HCT116 (cell line): ENCODE measurements around the gene FGF18.
"Not testable (repeated sequence)": the region's sequence is repeated elsewhere in the genome, so short reads cannot be mapped to it uniquely, and the experiment has no call there.

ENCODE experiments used
- CEBPB ChIP-seq: IDR thresholded peaks from 2 replicates; pipeline ENCODE4 v1.6.1; 2012; ENCODE audit warnings: low read depth
- EZH2phosphoT487 ChIP-seq: fragments of 200-600 bp; IDR thresholded peaks from 2 replicates; pipeline ENCODE4 v1.6.1; 2018; ENCODE audit warnings: antibody characterized with exemption, borderline replicate concordance
- POLR2AphosphoS5 ChIP-seq: IDR thresholded peaks from 2 replicates; pipeline ENCODE4 v1.6.1; 2011; ENCODE audit warnings: mild to moderate bottlenecking, low read depth, low read length, moderate library complexity
- YY1 ChIP-seq: IDR thresholded peaks from 2 replicates; pipeline ENCODE4 v1.6.1; 2011; ENCODE audit warnings: low read length, low read depth, moderate library complexity, mild to moderate bottlenecking; ENCODE audit not compliant: insufficient replicate concordance; ENCODE audit errors: extremely low read depth
- TF ChIP-seq, protein P1 (sequence below), 3 experiments: fragments of 200-600 bp in 1 of 3; sonication (generic) in 1 of 3; IDR thresholded peaks in 2 of 3; conservative IDR thresholded peaks in 1 of 3; 2 replicates each; pipeline ENCODE4 v1.5.1; 2012 to 2017; ENCODE audit warnings: low read depth in 2 of 3, low read length in 2 of 3, antibody characterized with exemption in 1 of 3, borderline replicate concordance in 1 of 3, control low read depth in 1 of 3, mild to moderate bottlenecking in 1 of 3, mixed read lengths in 1 of 3, mixed run types in 1 of 3, moderate library complexity in 1 of 3; ENCODE audit not compliant: insufficient read depth in 1 of 3

DNA sequence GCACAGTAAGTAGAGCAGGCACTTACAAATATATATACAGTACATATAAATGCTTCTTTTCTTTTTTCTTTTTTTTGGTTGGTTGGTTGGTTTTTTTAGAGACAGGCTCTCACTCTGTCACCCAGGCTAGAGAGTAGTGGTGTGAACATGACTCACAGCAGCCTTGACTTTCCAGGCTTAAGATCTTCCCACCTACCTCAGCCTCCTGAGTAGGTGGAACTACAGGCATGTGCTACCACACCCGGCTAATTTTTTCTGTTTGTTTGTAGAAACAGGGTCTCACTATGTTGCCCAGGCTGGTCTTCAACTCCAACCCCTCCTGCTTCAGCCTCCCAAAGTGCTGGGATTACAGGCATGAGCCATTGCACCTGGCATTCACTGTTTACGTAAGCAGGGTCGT lies 34.4 kb upstream of the FGF18 start:
- TF ChIP-seq, protein P1, sequence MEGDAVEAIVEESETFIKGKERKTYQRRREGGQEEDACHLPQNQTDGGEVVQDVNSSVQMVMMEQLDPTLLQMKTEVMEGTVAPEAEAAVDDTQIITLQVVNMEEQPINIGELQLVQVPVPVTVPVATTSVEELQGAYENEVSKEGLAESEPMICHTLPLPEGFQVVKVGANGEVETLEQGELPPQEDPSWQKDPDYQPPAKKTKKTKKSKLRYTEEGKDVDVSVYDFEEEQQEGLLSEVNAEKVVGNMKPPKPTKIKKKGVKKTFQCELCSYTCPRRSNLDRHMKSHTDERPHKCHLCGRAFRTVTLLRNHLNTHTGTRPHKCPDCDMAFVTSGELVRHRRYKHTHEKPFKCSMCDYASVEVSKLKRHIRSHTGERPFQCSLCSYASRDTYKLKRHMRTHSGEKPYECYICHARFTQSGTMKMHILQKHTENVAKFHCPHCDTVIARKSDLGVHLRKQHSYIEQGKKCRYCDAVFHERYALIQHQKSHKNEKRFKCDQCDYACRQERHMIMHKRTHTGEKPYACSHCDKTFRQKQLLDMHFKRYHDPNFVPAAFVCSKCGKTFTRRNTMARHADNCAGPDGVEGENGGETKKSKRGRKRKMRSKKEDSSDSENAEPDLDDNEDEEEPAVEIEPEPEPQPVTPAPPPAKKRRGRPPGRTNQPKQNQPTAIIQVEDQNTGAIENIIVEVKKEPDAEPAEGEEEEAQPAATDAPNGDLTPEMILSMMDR (IDR thresholded peaks at IDR 0.05 in 2 of 3, conservative IDR thresholded peaks at IDR 0.05 in 1 of 3; ENCODE audit: borderline replicate concordance in 1 of 3, insufficient read depth in 1 of 3, low read depth in 2 of 3, low read length in 2 of 3), result not testable (repeated sequence)
- TF ChIP-seq CEBPB, YY1, POLR2AphosphoS5, EZH2phosphoT487: not testable (repeated sequence)
